Thoracic aorta (tissue), 2 donors: ENCODE results near the gene TGM2. TPM values are rescaled to one million over a fixed set of nuclear protein-coding genes. Genes with fewer than 3 reads are reported as not detected.

Experiments used
- ATAC-seq: fragments of 150-250 bp; one replicate; pipeline ENCODE4 v1.8.0; 2017; ENCODE audit warnings: low read depth; ENCODE audit not compliant: insufficient number of reproducible peaks, low FRiP score
- DNase-seq: peaks from one replicate; pipeline ENCODE4 v3.0.0-alpha.2; 2020; ENCODE audit warnings: low spot score
- H3K27ac ChIP-seq, 2 donors: fragments of 200-600 bp; sonication (generic); 1 replicate in 1 of 2; 2 replicates in 1 of 2; pipeline ENCODE4 v1.5.1; 2016; ENCODE audit warnings: mild to moderate bottlenecking in 2 of 2, moderate library complexity in 2 of 2
- H3K27me3 ChIP-seq: fragments of 200-600 bp; sonication (generic); replicated peaks from 2 replicates; pipeline ENCODE4 v1.6.0; 2016; ENCODE audit warnings: mild to moderate bottlenecking; ENCODE audit not compliant: insufficient read depth
- H3K36me3 ChIP-seq: fragments of 200-600 bp; sonication (generic); one replicate; pipeline ENCODE4 v1.5.1; 2016
- H3K4me1 ChIP-seq, 2 donors: fragments of 200-600 bp; sonication (generic); 1 replicate in 1 of 2; 2 replicates in 1 of 2; pipeline versions ENCODE4 v1.5.1 to v1.6.0; 2016; ENCODE audit warnings: low read depth in 2 of 2, mild to moderate bottlenecking in 1 of 2; ENCODE audit not compliant: control insufficient read depth in 1 of 2
- H3K4me3 ChIP-seq: fragments of 200-600 bp; sonication (generic); 2 replicates; pipeline ENCODE4 v1.5.1; 2016; ENCODE audit warnings: mild to moderate bottlenecking
- H3K9me3 ChIP-seq: fragments of 200-600 bp; sonication (generic); 2 replicates; pipeline ENCODE4 v1.5.1; 2016
- CTCF ChIP-seq: fragments of 200-600 bp; sonication (generic); IDR thresholded peaks from one replicate; pipeline ENCODE4 v1.5.1; 2019; ENCODE audit warnings: antibody characterized with exemption
- total RNA-seq, 2 donors: library from RNA; depleted of rRNA; stranded (reverse); fragments of >200 nt; gene quantifications; one replicate each; pipeline versions ENCODE4 v1.1.0 to v1.2.3, GENCODE V29; 2016

TGM2 gene
- total RNA-seq, 2 donors from 2014 or later: 371 to 755 TPM

- H3K27me3 ChIP-seq: no peaks in the 10 kb centered on the region
- no peaks in the 10 kb centered on the region for H3K9me3 ChIP-seq
- no peak for TF ChIP-seq CTCF
- H3K36me3 ChIP-seq: peaks cover 7% of the 10 kb centered on the region
- H3K27ac ChIP-seq: peak overlapping the region in 1 of 2 donors; percentile 54
- peaks cover 27 to 32% of the 10 kb centered on the region in 2 donors for H3K4me1 ChIP-seq
- ATAC-seq: no peak
- no peak overlapping the region for H3K4me3 ChIP-seq
- no peak for DNase-seq
Measured at GRCh38 chr20:38095017-38095686, 69.9 kb downstream of the TGM2 start.

DNA sequence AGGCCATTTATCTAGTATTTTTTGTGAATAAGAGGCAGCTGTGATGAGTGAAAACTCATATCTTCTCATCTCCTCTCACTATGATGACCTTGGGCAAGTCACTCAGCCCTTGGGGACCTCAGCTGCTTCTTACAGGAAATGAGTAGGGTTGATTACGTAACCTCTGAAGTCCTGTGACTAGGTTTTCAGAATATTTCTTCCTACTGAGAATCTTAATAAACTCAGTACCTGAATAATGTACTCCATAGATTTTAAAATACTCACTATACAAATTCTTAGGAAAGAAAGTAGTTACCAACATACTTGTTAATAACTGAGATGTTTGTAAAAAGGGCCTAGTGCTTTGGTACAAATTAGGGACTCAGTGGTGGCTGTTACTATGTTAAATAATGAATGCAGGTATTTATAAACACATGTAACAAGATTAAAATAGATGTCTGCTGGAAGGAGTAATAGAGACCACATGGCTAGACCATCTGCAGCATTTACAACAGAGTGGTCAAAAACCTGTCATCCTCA is 70.6 kb downstream of the TGM2 start:
- H3K36me3 ChIP-seq: peaks cover 14% of the 10 kb centered on the region
- no peak for TF ChIP-seq CTCF
- no peak for ATAC-seq
- no peak overlapping the region for H3K4me3 ChIP-seq
- peak overlapping the region in 1 of 2 donors; percentile 54 for H3K27ac ChIP-seq
- peaks cover 20 to 28% of the 10 kb centered on the region in 2 donors for H3K4me1 ChIP-seq
- DNase-seq: no peak
- H3K27me3 ChIP-seq: no peaks in the 10 kb centered on the region
- H3K9me3 ChIP-seq: no peaks in the 10 kb centered on the region

- H3K27ac ChIP-seq: peak overlapping the region in 1 of 2 donors; percentile 54
- DNase-seq (no peak), ATAC-seq (no peak)
- H3K4me3 ChIP-seq: no peak overlapping the region
- no peaks in the 10 kb centered on the region for H3K9me3 ChIP-seq
- H3K4me1 ChIP-seq: peaks cover 19 to 22% of the 10 kb centered on the region in 2 donors
- H3K36me3 ChIP-seq: peaks cover 19% of the 10 kb centered on the region
- H3K27me3 ChIP-seq: no peaks in the 10 kb centered on the region
- no peak for TF ChIP-seq CTCF
Measured at GRCh38 chr20:38093641-38094077, 71.4 kb downstream of the TGM2 start.

- Histone ChIP-seq H3K4me3 (no peak overlapping the region), H3K27me3 (no peaks in the 10 kb centered on the region), H3K4me1 (peaks cover 19% of the 10 kb centered on the region in 2 donors), H3K36me3 (peaks cover 26% of the 10 kb centered on the region), H3K27ac (no peak overlapping the region), H3K9me3 (no peaks in the 10 kb centered on the region)
- ATAC-seq: no peak
- DNase-seq: no peak
- TF ChIP-seq CTCF: no peak
Measured at GRCh38 chr20:38092915-38093314, 72.2 kb downstream of the TGM2 start.

GRCh38 chr20:38092260-38092857 is 72.7 kb downstream of the TGM2 start:
- Histone ChIP-seq H3K27me3 (no peaks in the 10 kb centered on the region), H3K9me3 (no peaks in the 10 kb centered on the region), H3K4me1 (peaks cover 16 to 19% of the 10 kb centered on the region in 2 donors), H3K4me3 (no peak overlapping the region), H3K36me3 (peaks cover 26% of the 10 kb centered on the region), H3K27ac (no peak overlapping the region)
- TF ChIP-seq CTCF: no peak
- DNase-seq (no peak), ATAC-seq (no peak)
